Glomerular visceral epithelial cell (primary cell): Measurements from ENCODE around the gene MTHFD2L.
"Not testable (repeated sequence)": the region's sequence is repeated elsewhere in the genome, so short reads cannot be mapped to it uniquely, and the experiment has no call there.

Experiments
- DNase-seq: peaks from one replicate; pipeline ENCODE4 v3.0.0-alpha.2; 2016; ENCODE audit errors: extremely low spot score

The MTHFD2L gene

DNA sequence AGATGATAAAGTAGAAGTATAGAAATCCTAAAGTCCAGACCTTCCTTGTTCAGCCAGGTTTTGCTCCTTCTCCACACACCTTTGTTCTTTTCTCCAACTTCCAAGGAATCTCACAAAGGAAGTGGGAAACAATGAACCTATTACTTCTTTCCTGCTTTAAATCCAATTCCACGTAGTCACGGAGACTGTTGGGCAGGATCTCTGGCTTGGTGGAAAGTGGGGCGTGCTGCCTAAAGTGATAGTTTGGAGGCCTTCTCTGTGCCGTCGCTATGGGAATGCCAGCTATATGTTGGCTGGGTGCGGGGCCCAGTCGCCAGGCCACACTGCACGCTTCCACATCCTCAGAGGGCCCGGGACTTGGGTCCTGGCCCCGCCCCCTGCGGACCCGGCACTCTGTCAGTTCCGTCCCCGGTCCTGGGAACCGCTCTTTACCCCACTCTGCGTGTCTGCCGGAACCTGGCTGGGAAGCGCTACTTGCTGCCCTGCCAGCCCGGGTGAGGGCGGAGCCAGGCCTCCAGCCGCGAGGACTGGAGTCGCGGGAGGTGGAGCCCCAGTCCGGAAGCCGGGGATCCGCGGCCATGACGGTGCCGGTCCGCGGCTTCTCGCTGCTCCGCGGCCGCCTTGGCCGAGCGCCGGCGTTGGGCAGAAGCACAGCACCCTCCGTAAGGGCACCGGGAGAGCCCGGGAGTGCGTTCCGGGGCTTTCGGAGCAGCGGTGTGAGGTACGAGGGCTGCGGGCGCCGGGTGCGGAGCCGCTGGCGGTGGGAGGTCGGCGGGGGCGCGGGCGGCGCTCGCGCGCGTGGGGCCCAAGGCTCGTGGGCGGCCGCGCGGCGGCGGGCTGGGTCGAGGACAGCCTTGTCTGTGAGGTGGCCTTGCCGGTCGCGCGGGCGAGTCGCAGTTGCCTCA is at the start of gene MTHFD2L:
Gene MTHFD2L, plus strand, starts transcription at position 558 of the 905 bp plus-strand sequence. Its CDS starts 21 bp downstream, at position 579.
- DNase-seq = peak; percentile 98

GRCh38 chr4:74108457-74109115 is 49.3 kb upstream of the MTHFD2L start:
- DNase-seq = no peak

- DNase-seq = peak; percentile 95
These were observed 48.6 kb upstream of the MTHFD2L start for GRCh38 chr4:74109116-74109869.

DNA sequence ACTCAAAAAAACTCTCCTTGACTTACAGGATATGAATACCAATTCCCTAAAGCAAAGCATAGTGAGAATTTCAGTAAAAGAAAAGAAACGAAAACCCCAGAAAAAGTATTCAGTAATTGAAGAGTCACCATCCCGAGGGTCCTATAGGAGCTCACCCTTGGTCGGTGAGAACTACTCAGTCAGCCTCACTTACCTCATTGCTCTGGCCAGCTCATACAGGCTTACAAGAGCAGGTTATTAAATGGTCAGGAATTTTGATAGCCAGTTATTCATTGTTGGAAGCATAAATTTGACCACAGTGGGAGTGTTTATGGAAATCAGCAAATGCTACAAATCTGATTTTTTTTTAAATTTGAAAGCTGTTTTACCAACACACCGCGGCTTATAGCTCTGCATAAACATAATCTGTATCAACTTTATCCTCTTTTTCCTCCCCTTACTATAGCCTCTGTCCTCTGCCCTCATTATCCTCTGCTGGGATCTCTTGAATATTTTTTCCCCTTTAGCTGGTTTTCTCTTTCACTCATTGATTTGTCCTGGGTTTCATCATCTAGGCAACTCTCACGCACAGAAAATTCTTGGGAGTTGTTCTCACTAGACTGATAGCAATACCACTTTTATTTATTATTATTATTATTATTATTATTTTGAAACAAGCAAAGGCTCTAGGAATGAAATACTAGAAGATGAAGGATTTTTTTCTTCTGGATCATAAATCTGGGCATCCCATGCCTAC is 47.9 kb upstream of the MTHFD2L start:
- peak; percentile 94 for DNase-seq

DNA sequence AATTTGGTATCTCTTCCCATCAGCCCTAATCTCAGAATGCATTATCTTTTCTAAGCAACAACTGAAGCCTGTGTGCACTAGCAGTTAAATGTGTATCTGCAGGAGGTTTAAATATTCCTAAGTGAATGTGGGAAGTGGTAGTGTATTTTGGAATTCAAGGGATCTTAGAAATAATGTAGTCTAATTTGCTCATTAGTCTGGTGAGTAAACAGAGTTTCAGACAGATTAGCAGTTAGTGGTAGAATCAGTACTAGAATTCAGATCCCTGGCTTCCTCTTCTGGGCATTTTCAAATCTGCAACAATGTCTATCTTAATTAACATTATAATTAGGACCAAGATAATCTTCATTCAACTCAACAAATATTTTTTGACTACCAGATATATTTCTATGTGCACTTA is 47.2 kb upstream of the MTHFD2L start:
- no peak for DNase-seq

DNA sequence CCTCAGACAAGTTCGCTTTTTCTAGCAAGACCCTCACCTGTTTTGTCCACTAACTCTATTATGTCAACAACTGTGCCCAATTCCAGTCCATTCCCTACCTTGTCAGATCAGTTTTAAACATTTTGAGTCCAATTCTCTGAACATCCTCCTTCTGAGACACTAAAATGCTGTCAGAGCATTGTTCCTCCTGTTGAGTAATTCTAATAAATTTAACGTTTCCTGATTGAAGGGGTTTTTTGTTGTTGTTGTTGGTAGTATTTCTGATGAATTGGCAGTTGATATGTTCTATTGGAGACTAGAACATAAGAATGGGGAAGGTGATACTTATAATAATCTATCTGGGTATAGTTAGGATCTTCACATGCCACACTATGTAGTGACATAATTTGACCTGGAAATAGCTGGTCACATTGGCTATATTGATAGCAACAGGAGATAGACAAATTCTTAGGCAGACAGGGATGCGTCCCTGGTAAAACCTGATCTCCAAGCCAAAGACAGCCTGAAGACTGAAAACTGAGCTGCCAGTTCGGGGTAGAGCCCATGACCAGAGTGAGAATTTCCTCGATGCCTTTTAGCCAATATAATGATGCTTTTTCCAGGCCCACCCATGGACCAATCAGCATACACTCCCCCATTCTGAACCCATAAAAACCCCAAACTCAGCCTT is 46.5 kb upstream of the MTHFD2L start:
- no peak for DNase-seq

DNA sequence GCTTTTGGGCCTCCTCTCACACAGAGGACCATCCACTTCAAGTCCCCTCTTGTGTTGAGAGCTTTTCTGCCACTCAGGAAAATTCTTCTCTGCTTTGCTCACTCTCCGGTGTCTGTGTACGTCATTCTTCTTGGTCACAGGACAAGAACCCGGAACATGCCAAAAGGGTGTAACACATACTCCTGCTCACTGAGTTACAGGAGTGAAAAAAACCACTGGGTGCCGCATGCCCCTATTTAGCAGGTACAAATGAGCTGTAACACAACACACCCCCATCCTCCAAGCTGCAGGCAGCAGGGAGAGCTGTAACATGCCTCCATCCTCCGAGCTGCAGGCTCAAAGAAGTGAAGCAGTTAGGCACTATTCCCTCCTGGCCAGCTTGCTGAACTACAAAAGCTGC is 45.9 kb upstream of the MTHFD2L start:
- peak; percentile 87 for DNase-seq

GRCh38 chr4:74112399-74113105 is 45.4 kb upstream of the MTHFD2L start:
- peak; percentile 71 for DNase-seq

- no peak for DNase-seq
These were observed 43.7 kb upstream of the MTHFD2L start for GRCh38 chr4:74114234-74114633.

DNA sequence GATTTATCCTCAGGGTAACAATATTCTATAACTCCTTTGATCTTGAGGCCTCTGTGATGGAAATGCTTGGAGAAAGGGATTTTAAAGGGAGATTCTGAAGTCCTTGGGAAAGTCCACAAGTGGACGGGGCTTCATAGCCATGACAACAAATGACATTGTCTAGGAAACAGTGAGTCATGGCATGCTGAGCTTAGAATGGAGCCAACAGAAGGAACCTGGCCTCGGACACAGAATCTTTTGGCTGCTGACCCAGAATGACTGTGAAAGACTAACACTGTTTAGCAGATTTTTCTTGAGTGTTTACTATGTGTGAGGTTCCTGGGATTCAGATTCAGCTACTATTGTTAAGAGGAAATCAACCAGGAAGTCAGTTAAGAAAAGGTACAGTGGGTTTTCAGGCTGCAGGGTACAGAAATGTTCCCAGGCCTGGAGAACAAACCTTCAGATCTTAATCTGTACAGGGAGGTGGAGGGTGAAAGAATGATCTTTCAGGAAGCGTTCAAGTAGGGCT is 40.8 kb upstream of the MTHFD2L start:
- DNase-seq = peak; percentile 90

GRCh38 chr4:74118600-74119338 is 39.1 kb upstream of the MTHFD2L start:
- no peak for DNase-seq

DNA sequence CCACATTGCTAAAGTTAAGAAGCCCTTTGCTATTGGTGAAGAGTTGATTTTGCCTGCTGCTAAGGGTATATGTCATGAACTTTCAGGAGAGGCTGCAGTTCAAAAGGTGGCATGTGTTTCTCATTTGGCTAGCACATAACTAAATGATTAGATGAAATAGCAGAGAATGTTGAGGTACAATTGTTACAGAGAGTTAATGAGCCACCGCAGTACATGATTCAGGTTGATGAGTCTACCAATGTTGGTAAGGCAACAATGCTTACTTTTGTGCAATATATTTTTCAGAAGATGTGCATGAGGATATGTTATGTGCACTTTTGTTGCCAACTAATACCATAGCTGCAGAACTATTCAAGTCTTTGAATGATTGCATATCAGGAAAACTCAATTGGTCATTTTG is 37.8 kb upstream of the MTHFD2L start:
- no peak for DNase-seq

GRCh38 chr4:74121643-74122579 is 36.0 kb upstream of the MTHFD2L start:
- no peak for DNase-seq

DNA sequence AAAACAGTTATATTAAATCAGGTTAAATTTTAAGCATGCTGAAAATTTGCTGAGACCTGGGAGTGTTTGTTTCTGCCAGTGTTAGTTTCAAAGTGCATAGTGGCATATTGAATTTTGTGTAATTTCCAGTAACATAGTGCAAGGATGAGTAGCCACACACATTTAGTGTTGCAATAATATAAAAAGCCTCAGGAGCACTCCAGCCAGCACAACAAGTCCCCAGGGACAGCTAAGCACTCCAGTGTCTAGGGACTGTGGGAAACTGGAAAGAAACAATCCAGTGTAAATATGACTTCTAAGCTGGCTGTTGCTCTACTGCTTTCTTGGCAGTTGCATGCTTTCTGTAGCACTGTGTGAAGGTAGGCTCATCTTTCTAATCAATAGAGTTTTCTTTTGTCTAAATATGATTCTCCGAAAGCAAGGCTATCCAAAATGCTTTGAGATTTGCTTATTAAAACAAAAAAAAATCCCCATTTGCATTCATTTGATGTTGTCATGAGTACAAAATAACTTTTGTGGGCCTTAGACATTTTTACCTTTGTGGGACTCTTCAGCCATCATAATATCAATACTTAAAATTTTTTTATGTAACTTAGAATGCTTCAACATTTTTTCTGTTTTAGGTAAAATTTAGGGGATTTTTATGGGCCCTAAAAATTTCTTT is 34.7 kb upstream of the MTHFD2L start:
- DNase-seq = no peak

DNA sequence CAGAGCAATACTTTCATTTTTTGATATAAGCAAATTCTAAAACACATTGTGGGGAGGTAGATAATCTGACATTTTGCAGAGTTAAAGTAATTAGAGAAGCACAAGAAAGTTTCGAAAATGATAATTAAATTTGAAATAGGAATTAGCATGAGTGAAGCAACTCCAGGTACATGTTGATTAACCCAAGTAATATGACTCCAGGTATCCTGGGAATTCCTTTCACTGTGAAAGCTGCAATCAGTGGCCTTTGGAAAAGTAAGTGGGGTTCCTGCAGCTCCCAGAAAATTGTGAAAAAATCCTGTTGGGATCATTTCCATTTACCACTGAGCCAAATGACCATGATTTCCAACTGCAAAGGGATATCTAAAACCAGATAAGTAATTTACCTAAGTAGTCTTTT is 32.9 kb upstream of the MTHFD2L start:
- no peak for DNase-seq

GRCh38 chr4:74127745-74128144 is 30.2 kb upstream of the MTHFD2L start:
- DNase-seq = no peak

DNA sequence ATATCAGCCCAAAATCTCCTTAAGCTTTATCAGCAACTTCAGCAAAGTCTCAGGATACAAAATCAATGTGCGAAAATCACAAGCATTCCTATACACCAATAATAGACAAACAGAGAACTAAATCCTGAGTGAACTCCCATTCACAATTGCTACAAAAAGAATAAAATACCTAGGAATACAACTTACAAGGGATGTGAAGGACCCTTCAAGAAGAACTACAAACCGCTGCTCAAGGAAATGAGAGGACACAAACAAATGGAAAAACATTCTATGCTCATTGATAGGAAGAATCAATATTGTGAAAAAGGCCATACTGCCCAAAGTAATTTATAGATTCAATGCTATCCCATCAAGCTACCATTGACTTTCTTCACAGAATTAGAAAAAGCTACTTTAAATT is 27.1 kb upstream of the MTHFD2L start:
- DNase-seq = not testable (repeated sequence)

DNA sequence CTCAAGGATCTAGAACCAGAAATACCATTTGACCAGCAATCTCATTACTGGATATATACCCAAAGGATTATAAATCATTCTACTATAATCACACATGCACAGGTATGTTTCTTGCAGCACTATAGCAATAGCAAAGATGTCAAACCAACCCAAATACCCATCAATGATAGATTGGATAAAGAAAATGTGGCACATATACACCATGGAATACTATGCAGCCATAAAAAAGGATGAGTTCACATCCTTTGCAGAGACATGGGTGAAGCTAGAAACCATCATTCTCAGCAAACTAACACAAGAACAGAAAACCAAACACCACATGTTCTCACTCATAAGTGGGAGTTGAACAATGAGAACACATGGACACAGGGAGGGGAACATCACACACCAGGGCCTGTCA is 25.7 kb upstream of the MTHFD2L start:
- DNase-seq = not testable (repeated sequence)
